CD14-positive monocyte (primary cell): ENCODE results near the gene OPRM1. TPM values are rescaled to one million over a fixed set of nuclear protein-coding genes. Genes with fewer than 3 reads are reported as not detected.
"Not testable (repeated sequence)": the region's sequence is repeated elsewhere in the genome, so short reads cannot be mapped to it uniquely, and the experiment has no call there.

ENCODE experiments used
- DNase-seq, 3 donors: peaks; one replicate each; pipeline ENCODE4 v3.0.0-alpha.2; 2011 to 2022
- H2AFZ ChIP-seq: 2 replicates; pipeline ENCODE4 v1.6.0; 2012; ENCODE audit warnings: mild to moderate bottlenecking, low read depth, low read length, inconsistent platforms; ENCODE audit not compliant: insufficient read depth, poor library complexity, severe bottlenecking
- H3K27ac ChIP-seq, 2 donors: 1 replicate in 1 of 2; 2 replicates in 1 of 2; pipeline ENCODE4 v1.5.1; 2012 to 2013; ENCODE audit warnings: low read length in 2 of 2, control low read depth in 1 of 2, inconsistent platforms in 1 of 2, low read depth in 1 of 2, mild to moderate bottlenecking in 1 of 2
- H3K27me3 ChIP-seq, 2 donors: one replicate each; pipeline versions ENCODE4 v1.6.0 to v1.6.1; 2011 to 2013; ENCODE audit warnings: low read length in 2 of 2; ENCODE audit not compliant: control insufficient read depth in 2 of 2, insufficient read depth in 2 of 2
- H3K36me3 ChIP-seq, 2 donors: replicated peaks in 1 of 2; 1 replicate in 1 of 2; 2 replicates in 1 of 2; pipeline versions ENCODE4 v1.5.1 to v1.6.1; 2012 to 2013; ENCODE audit warnings: low read length in 2 of 2, control low read depth in 1 of 2, inconsistent platforms in 1 of 2, mild to moderate bottlenecking in 1 of 2; ENCODE audit not compliant: insufficient read depth in 2 of 2, control insufficient read depth in 1 of 2
- H3K4me1 ChIP-seq, 2 donors: 1 replicate in 1 of 2; 2 replicates in 1 of 2; pipeline versions ENCODE4 v1.5.1 to v1.6.1; 2012 to 2013; ENCODE audit warnings: low read length in 2 of 2, control low read depth in 1 of 2, inconsistent platforms in 1 of 2, mild to moderate bottlenecking in 1 of 2, moderate library complexity in 1 of 2; ENCODE audit not compliant: insufficient read depth in 2 of 2, control insufficient read depth in 1 of 2
- H3K4me2 ChIP-seq: replicated peaks from 2 replicates; pipeline ENCODE3; 2012; ENCODE audit warnings: low read length, moderate library complexity, mild to moderate bottlenecking; ENCODE audit not compliant: poor library complexity, severe bottlenecking; ENCODE audit errors: extremely low read depth
- H3K4me3 ChIP-seq, 3 experiments: fragments of 200-600 bp in 1 of 3; sonication (generic) in 1 of 3; replicated peaks in 1 of 3; 1 replicate in 2 of 3; 2 replicates in 1 of 3; pipeline ENCODE4 v1.5.1; 2011 to 2013; ENCODE audit warnings: low read length in 3 of 3, mild to moderate bottlenecking in 3 of 3, control low read depth in 2 of 3, low read depth in 2 of 3, inconsistent platforms in 1 of 3, moderate library complexity in 1 of 3
- H3K79me2 ChIP-seq: 2 replicates; pipeline ENCODE4 v1.6.0; 2012; ENCODE audit warnings: mild to moderate bottlenecking, control low read depth, inconsistent platforms, low read length, moderate library complexity; ENCODE audit not compliant: insufficient read depth
- H3K9ac ChIP-seq: 2 replicates; pipeline ENCODE4 v1.6.0; 2017; ENCODE audit warnings: low read length, mild to moderate bottlenecking; ENCODE audit not compliant: insufficient read depth, poor library complexity, severe bottlenecking
- H3K9me3 ChIP-seq, 2 donors: replicated peaks in 1 of 2; 1 replicate in 1 of 2; 2 replicates in 1 of 2; pipeline versions ENCODE4 v1.5.1 to v1.6.1; 2012 to 2013; ENCODE audit warnings: low read length in 2 of 2, control low read depth in 1 of 2; ENCODE audit not compliant: control insufficient read depth in 1 of 2, insufficient read depth in 1 of 2
- H4K20me1 ChIP-seq: 2 replicates; pipeline ENCODE4 v1.6.0; 2012; ENCODE audit warnings: mild to moderate bottlenecking, low read length, control low read depth, moderate library complexity; ENCODE audit not compliant: insufficient read depth
- H3K27ac Mint-ChIP-seq, 7 donors: one replicate each; pipeline ENCODE4 v1.8.0; 2020; ENCODE audit warnings: mild to moderate bottlenecking in 7 of 7, mixed read lengths in 7 of 7, moderate library complexity in 6 of 7, inconsistent platforms in 2 of 7
- H3K27me3 Mint-ChIP-seq, 3 donors: one replicate each; pipeline ENCODE4 v1.8.0; 2021 to 2022; ENCODE audit warnings: low read depth in 3 of 3, mild to moderate bottlenecking in 3 of 3, mixed read lengths in 3 of 3, moderate library complexity in 3 of 3, inconsistent platforms in 1 of 3
- H3K36me3 Mint-ChIP-seq, 2 donors: one replicate each; pipeline ENCODE4 v1.8.0; 2020; ENCODE audit warnings: mixed read lengths in 2 of 2, inconsistent platforms in 1 of 2, mild to moderate bottlenecking in 1 of 2
- H3K4me1 Mint-ChIP-seq: one replicate; pipeline ENCODE4 v1.8.0; 2020; ENCODE audit warnings: mild to moderate bottlenecking, mixed read lengths
- H3K4me3 Mint-ChIP-seq, 2 donors: one replicate each; pipeline ENCODE4 v1.8.0; 2020; ENCODE audit warnings: mild to moderate bottlenecking in 2 of 2, mixed read lengths in 2 of 2, moderate library complexity in 1 of 2
- H3K9me3 Mint-ChIP-seq, 7 donors: one replicate each; pipeline ENCODE4 v1.8.0; 2020 to 2022; ENCODE audit warnings: mixed read lengths in 7 of 7, mild to moderate bottlenecking in 6 of 7, moderate library complexity in 6 of 7, inconsistent platforms in 2 of 7
- CTCF ChIP-seq: fragments of 200-600 bp; IDR thresholded peaks from one replicate; pipeline ENCODE4 v1.8.0; 2022; ENCODE audit warnings: antibody characterized with exemption, mild to moderate bottlenecking
- WGBS: methylation state at CpG from one replicate; pipeline ENCODE4 v1.1.5; 2013; ENCODE audit warnings: missing lambda C conversion rate; ENCODE audit not compliant: insufficient coverage; 5-methylcytosine and 5-hydroxymethylcytosine counted together
- intact Hi-C, 2 donors: fragments of 100-400 bp; cut with micrococcal nuclease; formaldehyde crosslinking; loops; one replicate each; pipeline versions ENCODE4 v1.15.0 to v1.15.1; 2023
- polyA plus RNA-seq, 3 donors: library from polyadenylated mRNA; depleted of rRNA in 1 of 3; unstranded in 2 of 3; stranded (reverse) in 1 of 3; fragments of 300-500 nt in 2 of 3; fragments of >200 nt in 1 of 3; fragmentation: Illumina TruSeq in 2 of 3; gene quantifications; 1 replicate in 2 of 3; 2 replicates in 1 of 3; pipeline ENCODE4 v1.2.3, GENCODE V29; 2012 to 2021

The OPRM1 gene
- polyA plus RNA-seq, 3 donors = not detected

DNA sequence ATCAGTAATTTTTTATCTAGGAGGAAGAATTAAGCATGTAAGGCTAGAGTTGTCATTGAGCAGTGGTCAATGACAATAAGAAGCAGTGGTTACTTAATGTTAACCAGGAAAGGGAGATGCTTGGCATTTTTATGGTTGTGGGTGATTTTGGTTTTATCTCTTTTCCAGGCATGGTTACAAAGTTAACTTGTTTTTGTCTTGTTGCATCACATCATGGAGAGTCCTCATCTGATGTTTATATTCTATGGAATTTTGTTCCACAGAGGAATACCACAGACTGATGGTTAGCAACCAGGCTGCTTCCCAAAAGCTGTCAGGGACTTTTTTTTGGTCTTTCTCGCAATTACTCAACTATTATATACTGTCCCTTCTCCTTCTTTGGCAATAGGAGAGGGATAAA, 32.7 kb downstream of the OPRM1 start:
- H3K4me1 Mint-ChIP-seq = no peaks in the 10 kb centered on the region
- intact Hi-C loops = no loop called here
- TF ChIP-seq CTCF = no peak

DNA sequence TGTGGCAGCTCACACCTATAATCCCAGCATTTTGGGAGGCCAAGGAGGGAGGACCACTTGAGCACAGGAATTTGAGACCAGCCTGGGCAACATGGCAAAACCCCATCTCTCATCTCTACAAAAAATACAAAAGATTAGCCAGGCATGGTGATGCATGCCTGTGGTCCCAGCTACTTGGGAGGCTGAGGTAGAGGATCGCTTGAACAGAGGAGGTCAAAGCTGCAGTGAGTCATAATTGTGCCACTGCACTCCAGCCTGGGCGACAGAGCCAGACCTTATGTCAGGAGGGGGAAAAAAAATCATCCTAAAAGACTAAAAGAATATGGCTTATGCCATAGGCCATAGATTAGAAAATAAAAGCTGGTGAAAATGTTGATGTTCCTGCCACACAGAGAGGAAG, 39.6 kb downstream of the OPRM1 start:
- H3K4me1 Mint-ChIP-seq, H3K79me2 ChIP-seq, H2AFZ ChIP-seq, H3K9ac ChIP-seq, H3K4me2 ChIP-seq, H3K4me3 ChIP-seq, DNase-seq, H3K4me3 Mint-ChIP-seq, H3K36me3 Mint-ChIP-seq, intact Hi-C loops, H3K27me3 ChIP-seq, H3K4me1 ChIP-seq, H3K27me3 Mint-ChIP-seq, H3K27ac ChIP-seq, H4K20me1 ChIP-seq, H3K36me3 ChIP-seq, H3K27ac Mint-ChIP-seq, H3K9me3 ChIP-seq: not testable (repeated sequence)
- H3K9me3 Mint-ChIP-seq = peaks cover 4 to 13% (median 7%) of the 10 kb centered on the region in 7 donors
- no CpG with 5 or more reads among the region's 2 CpGs for WGBS

More for the DNA sequence above, 32.7 kb downstream of the OPRM1 start:
- Histone ChIP-seq H2AFZ (no peak overlapping the region), H3K36me3 (no peaks in the 10 kb centered on the region), H3K27ac (no peak overlapping the region), H4K20me1 (no peaks in the 10 kb centered on the region), H3K27me3 (no peaks in the 10 kb centered on the region), H3K4me1 (no peaks in the 10 kb centered on the region), H3K9me3 (no peaks in the 10 kb centered on the region), H3K9ac (no peak overlapping the region), H3K4me3 (no peak overlapping the region), H3K4me2 (no peak overlapping the region), H3K79me2 (no peaks in the 10 kb centered on the region)
- DNase-seq = no peak
- no CpG with 5 or more reads among the region's 1 CpG for WGBS
- no peaks in the 10 kb centered on the region for H3K36me3 Mint-ChIP-seq
- H3K27me3 Mint-ChIP-seq = peaks cover 2 to 4% (median 4%) of the 10 kb centered on the region in 3 donors
- H3K4me3 Mint-ChIP-seq = no peak overlapping the region
- peaks cover 0 to 14% (median 3%) of the 10 kb centered on the region in 7 donors for H3K9me3 Mint-ChIP-seq
- no peak overlapping the region for H3K27ac Mint-ChIP-seq
